ENCODE results near the gene MTMR6. TPM values are rescaled to one million over a fixed set of nuclear protein-coding genes. Genes with fewer than 3 reads are reported as not detected.

MTMR6 gene
- total RNA-seq, result 10 to 100 TPM; 11.2 to 13.2 TPM

GRCh38 chr13:25286969-25287961, at the start of gene MTMR6:
MTMR6 (minus strand) TSS chr13:25287488; CDS start chr13:25287247, 241 bp downstream.
- ATAC-seq (peak; percentile 97), DNase-seq (peak; percentile 91 to 94 (median 92))
- Histone ChIP-seq H3K36me3 (replicated peaks in 1 of 2; ENCODE audit: insufficient read depth in 1 of 2, low read depth in 2 of 2) (no peaks in the 10 kb centered on the region), H3K4me1 (peaks cover 22% of the 10 kb centered on the region), H3K27ac (peak within 1 kb of the TSS; percentile 84 to 96 (median 88)), H3K9me3 (no peaks in the 10 kb centered on the region), H3K4me3 (peak within 1 kb of the TSS; percentile 85 to 90), H3K27me3 (no peaks in the 10 kb centered on the region)
- 2 to 11% methylated on average over 11 to 65 of the region's 65 CpGs for WGBS, 2 donors
- intact Hi-C loops (cut with DNase I), result no loop called here
- TF ChIP-seq POLR2A (IDR thresholded peaks at IDR 0.05), result peak; percentile 76 to 95 (median 91)
- TF ChIP-seq, protein P1, sequence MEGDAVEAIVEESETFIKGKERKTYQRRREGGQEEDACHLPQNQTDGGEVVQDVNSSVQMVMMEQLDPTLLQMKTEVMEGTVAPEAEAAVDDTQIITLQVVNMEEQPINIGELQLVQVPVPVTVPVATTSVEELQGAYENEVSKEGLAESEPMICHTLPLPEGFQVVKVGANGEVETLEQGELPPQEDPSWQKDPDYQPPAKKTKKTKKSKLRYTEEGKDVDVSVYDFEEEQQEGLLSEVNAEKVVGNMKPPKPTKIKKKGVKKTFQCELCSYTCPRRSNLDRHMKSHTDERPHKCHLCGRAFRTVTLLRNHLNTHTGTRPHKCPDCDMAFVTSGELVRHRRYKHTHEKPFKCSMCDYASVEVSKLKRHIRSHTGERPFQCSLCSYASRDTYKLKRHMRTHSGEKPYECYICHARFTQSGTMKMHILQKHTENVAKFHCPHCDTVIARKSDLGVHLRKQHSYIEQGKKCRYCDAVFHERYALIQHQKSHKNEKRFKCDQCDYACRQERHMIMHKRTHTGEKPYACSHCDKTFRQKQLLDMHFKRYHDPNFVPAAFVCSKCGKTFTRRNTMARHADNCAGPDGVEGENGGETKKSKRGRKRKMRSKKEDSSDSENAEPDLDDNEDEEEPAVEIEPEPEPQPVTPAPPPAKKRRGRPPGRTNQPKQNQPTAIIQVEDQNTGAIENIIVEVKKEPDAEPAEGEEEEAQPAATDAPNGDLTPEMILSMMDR (IDR thresholded peaks at IDR 0.05), result peak; percentile 98 to 100 (median 99)

GRCh38 chr13:25335856-25336255, 48.6 kb upstream of the MTMR6 start:
- ATAC-seq, result no peak
- no peak for DNase-seq
- Histone ChIP-seq H3K4me3 (no peak overlapping the region), H3K27ac (no peak overlapping the region), H3K4me1 (no peaks in the 10 kb centered on the region), H3K27me3 (no peaks in the 10 kb centered on the region), H3K9me3 (no peaks in the 10 kb centered on the region), H3K36me3 (replicated peaks in 1 of 2; ENCODE audit: insufficient read depth in 1 of 2, low read depth in 2 of 2) (peaks cover 0 to 17% of the 10 kb centered on the region in 2 donors)
- intact Hi-C loops (cut with DNase I), result no loop called here
- 23 to 38% methylated on average over 3 of the region's 3 CpGs for WGBS, 2 donors
- TF ChIP-seq, protein P1 (IDR thresholded peaks at IDR 0.05), result no peak
- TF ChIP-seq POLR2A (IDR thresholded peaks at IDR 0.05), result no peak

GRCh38 chr13:25330541-25330940, 43.3 kb upstream of the MTMR6 start:
- WGBS, 2 donors, result 97 to 100% methylated on average over 1 of the region's 1 CpG
- intact Hi-C loops (cut with DNase I), result no loop called here
- H3K36me3 ChIP-seq (replicated peaks in 1 of 2; ENCODE audit: insufficient read depth in 1 of 2, low read depth in 2 of 2), result peaks cover 5 to 27% of the 10 kb centered on the region in 2 donors

GRCh38 chr13:25329706-25330105, 42.4 kb upstream of the MTMR6 start:
- 97 to 99% methylated on average over 4 of the region's 4 CpGs for WGBS, 2 donors
- no peaks in the 10 kb centered on the region for H3K4me1 ChIP-seq
- intact Hi-C loops (cut with DNase I), result no loop called here
- no peak for ATAC-seq
- TF ChIP-seq POLR2A (IDR thresholded peaks at IDR 0.05), result no peak
- TF ChIP-seq, protein P1 (IDR thresholded peaks at IDR 0.05), result no peak
- no peak overlapping the region for H3K27ac ChIP-seq
- H3K4me3 ChIP-seq, result no peak overlapping the region
- no peaks in the 10 kb centered on the region for H3K9me3 ChIP-seq
- no peaks in the 10 kb centered on the region for H3K27me3 ChIP-seq
- peaks cover 14 to 32% of the 10 kb centered on the region in 2 donors for H3K36me3 ChIP-seq (replicated peaks in 1 of 2; ENCODE audit: insufficient read depth in 1 of 2, low read depth in 2 of 2)
- DNase-seq, result no peak

More at GRCh38 chr13:25330541-25330940, 43.3 kb upstream of the MTMR6 start:
- no peaks in the 10 kb centered on the region for H3K4me1 ChIP-seq
- H3K4me3 ChIP-seq, result no peak overlapping the region
- DNase-seq, result no peak
- no peaks in the 10 kb centered on the region for H3K9me3 ChIP-seq
- TF ChIP-seq, protein P1 (IDR thresholded peaks at IDR 0.05), result no peak
- TF ChIP-seq POLR2A (IDR thresholded peaks at IDR 0.05), result no peak
- H3K27ac ChIP-seq, result no peak overlapping the region
- no peaks in the 10 kb centered on the region for H3K27me3 ChIP-seq
- ATAC-seq, result no peak

All from body of pancreas (tissue), 4 donors.